ENCODE measurements around the gene GGA1.
A peak's percentile ranks its signal among the peaks of the same experiment; 100 is the strongest.

The GGA1 gene, protein sequence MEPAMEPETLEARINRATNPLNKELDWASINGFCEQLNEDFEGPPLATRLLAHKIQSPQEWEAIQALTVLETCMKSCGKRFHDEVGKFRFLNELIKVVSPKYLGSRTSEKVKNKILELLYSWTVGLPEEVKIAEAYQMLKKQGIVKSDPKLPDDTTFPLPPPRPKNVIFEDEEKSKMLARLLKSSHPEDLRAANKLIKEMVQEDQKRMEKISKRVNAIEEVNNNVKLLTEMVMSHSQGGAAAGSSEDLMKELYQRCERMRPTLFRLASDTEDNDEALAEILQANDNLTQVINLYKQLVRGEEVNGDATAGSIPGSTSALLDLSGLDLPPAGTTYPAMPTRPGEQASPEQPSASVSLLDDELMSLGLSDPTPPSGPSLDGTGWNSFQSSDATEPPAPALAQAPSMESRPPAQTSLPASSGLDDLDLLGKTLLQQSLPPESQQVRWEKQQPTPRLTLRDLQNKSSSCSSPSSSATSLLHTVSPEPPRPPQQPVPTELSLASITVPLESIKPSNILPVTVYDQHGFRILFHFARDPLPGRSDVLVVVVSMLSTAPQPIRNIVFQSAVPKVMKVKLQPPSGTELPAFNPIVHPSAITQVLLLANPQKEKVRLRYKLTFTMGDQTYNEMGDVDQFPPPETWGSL

DNA sequence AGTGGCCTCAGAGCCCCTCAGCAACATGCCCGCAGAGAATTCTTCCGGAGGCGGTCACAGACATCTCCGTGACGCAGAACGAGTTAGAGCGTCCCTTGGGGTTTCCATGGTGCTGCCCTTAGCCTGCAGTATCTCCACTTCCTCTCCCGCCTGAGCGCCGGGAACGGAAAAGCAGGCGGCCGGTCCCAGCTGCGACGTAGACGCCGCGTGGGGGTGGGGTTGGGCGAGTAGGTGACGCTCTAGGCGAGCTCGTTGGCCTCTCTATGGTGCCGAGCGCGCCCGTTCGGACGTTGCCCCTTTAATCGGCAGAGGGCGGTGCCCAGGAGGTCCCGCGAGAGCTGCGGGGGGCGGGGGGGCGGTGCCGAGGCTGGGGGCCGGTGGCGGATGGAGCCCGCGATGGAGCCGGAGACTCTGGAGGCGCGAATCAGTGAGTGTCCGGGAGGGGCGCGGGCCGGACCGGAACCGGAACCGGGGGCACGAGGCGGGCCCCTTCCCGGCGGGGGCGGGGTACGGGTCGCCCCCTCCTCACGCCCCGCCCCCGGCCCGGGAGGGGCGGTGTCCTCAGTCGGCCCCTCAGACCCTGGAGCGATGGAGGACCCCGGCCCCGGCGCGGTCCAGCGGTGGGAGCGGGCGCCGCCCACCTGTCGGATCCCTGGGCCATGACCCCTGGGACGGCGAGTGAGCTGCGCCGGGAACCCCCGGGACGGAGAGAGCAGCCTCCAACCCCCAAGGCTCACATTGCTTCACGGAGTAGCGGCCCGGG, at the start of gene GGA1:
Gene GGA1 (plus strand): TSS at position 358 of the 763 bp plus-strand sequence. CDS start 27 bp downstream, at position 385.
- peak; percentile 97 to 99 for DNase-seq

DNA sequence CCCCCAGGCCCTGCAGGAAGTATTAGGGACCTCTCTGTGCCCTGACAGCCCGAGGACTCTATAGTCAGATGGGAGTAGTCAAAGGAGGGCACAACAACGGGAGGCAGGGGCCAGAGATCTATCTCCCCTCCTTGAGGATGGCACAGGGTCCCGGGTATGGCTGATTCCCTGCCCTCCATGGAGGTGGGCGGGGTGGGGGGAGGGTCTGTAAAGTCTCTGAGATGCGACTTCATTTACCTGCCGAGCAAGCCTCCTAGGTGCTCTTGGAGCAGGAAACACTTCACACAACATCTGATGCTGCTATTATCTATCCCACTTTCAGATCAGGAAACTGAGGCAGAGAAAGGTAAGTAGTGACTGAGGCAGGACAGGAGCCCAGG, 49.1 kb upstream of the GGA1 start:
- no peak for DNase-seq

DNA sequence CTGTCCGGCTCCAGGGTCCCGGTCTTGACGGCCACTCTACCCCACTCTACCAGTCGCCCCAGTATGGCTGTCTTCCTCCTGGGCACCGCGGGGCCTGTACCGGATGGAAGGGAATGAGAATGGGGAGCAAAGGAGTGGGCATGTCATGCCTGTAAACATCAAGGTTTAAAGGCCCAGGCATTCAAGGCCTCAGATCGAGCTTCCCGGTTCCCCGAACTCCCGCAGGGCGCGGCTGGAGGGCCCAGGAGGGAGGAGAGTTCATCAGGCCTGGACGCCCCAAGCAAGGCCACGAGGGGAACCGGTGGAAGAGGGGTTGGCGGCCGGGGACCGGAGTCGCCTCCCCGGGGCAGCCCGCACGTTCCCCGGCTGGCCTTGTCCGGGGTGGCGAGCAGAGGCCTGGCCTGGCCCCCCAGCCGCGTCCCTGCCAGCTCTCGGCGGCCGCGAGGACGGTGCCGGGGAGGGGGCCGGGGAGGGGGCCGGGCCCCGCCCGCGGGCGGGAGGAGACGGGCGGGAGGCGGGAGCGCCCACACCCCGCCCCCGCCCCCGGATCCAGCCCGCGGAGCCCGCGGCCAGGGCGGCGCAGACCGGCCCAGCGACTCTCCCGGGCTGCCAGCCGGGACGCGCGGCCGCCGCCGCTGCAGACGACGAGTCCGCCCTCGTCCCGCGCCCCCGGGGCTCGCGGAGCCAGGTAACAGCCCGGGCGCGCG, 48.6 kb upstream of the GGA1 start, which contains the start of gene CDC42EP1:
Gene CDC42EP1 (plus strand): TSS at position 580 of the 707 bp plus-strand sequence. CDS start 5,870 bp downstream, outside the sequence.
- no peak for DNase-seq

DNA sequence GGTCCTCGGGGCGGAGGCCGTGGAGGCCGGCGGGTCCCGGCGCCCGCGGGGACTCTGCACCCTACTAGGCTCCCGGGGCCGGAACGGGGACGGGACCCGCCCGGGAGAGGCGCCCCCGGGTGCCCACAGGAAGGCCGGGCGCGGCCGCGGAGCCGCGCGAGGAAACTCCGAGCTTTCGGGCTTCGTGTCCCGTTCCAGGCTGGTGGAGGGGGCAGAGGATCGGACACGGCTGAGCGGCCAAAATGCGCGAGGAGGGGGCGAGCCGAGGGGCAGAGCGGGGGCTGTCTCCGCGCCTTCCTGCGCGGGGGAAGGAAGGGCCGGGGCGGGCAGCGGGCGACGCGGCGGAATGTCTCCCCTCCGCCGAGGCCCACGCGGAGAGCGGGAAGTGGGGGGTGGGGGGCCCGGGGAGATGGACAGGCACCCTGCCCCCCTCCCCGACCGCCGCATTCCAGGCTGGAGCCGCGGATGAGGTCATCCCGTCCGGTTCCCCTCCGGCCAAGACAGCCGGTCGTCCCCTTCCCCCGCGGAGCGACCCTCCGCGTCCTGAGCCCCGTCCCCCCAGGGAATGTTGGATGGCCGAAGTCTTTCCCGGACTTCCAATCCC, 47.9 kb upstream of the GGA1 start:
- no peak for DNase-seq

DNA sequence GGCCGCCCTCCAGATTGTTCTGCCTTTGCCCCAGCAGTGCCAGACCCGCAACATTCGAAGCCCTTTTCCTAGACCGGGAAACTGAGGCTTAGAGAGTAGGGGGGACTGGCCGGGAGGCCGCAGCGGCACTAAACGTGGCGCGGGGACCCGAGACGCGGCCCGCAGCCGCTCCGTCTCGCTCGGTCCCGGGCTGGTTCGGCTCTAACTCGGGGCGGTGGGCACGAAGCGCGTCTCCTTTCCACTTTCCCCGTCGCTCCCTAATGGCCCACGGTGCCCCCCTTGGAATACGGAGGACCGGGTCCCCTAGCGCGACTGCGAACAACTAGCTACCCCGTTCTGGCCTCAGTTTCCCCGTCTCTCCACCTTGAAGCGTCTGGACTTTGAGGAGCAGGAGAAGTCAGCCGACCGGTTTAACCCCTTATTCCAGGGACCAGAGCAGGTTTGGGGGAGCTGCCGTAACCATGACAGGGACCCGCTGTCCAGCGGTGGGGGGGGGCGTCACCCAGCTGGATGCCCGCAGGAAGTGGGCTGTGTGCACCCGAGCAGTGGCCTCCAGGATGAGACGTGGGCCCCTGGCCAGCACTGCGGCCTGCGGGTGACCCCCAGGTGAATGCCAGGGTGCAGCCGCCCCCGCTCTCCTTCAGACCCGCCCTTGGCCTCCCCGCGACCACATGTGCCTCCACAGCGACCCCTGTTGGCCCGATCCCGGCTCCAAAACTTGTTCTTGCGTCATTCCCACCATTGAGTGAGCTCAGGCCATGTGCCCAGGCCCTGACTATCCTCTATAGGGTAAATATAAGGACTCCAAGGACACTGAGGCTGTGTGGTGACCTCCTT, 47.2 kb upstream of the GGA1 start:
- DNase-seq, result peak; percentile 74 to 75

DNA sequence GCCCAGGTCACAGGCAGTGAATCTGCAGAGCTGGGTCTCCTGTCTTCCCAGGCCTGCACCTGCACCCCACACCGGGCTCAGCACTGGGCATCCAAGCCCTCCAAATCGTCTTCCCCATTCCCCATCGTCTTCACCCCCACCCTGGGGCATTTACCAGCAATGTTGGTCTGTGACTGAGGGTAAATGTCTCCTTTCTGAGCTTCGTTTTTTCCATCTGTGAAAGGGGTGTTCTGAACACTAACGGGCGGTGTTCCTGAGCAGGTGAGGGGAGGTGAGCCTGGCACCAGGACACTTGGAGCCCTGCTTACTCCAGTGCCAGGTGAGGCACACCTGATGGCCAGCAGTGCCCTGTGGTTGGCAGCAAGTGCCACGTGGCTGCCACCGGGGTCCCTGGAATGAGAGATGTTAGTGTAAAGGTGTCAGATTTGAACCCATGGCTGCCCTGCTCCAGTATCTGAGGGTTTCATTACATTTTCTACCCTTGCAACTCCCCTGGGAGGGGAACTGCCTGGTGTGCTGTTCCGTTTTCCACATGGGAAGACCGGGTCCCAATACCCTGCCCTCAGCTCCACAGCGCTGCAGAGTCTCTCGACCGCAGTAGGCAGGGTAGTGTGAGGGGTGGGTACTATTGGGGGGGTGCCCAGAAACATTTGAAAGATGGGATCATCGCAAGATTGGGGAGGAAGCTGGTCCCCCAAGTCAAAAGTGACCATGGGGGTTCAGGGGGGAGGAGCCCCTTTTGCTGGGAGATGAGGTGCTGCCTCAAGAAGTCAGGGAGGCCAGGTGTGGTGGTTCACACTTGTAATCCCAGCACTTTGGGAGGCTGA, 46.4 kb upstream of the GGA1 start:
- DNase-seq, result no peak

DNA sequence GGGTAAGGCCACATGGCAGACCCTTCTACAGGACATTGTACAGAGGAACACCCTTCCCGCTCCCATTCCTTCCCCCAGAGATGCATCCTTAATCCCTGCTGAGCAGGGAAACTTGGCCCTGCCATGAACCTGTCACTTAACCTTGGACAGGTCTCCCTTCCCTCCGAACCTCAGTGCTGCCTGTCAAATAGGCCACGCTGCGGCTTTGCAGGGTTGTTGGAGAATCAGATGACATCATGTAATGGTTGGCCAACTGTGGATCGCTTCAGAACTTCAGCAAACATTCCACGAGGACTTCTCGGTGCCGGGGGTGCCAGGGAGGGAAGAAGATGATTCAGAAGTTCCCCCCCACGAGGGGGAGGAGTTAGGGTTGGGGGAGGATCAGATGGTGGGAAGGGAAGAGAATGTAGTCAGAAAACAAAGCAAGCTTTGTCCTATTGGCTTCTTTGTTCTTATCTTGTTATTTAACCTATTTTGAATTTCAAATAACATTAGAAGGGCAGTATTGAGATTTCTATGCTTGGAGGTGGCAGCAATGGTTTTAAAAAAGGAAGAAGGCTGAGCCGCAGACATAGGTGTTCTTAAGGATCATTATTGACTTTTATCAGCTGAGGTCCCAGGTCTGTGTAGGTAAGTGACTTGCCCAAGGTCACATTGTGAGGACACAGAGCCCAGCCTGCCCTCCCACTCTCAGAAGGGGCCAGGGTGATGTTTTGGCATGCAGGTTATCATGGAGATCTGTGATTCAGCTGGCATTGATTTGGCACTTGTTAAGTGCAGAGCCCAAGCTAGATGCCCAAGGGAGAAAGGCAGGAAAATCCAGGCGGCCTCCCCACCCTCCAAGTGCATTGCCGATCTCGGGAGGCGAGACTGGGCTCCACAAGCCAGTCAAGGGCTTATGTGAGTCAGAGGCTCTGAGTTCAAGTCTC, 45.2 kb upstream of the GGA1 start:
- DNase-seq, result no peak

DNA sequence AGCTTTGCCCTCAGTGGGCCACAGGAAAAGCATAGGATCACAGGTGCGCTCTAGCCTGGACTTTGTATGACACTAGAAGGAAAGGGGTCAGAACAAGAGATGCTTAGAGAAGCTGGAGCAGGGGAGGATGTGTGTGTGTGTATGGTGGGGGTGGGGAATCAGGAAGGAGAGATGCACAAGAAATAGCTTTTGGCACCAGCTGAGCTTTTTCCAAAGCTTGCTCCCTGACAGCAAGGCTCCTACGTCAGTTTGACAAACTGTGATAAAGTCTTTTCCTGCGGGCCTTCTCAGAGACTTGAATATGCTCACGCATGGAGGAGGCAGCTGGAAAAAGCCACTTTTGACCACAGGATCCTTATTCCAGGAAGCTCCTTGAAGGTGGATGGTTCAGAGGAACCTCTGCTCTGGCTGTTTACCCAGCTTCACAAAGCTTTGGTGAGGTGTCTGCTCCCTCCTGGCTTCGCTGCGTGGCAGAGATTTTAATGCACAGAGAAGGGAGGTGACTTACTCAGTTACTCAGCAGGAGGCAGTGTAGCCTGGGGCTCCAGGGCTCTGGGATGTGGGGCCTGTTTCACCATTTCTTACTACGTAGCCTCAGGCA, 44.4 kb upstream of the GGA1 start:
- DNase-seq, result no peak

DNA sequence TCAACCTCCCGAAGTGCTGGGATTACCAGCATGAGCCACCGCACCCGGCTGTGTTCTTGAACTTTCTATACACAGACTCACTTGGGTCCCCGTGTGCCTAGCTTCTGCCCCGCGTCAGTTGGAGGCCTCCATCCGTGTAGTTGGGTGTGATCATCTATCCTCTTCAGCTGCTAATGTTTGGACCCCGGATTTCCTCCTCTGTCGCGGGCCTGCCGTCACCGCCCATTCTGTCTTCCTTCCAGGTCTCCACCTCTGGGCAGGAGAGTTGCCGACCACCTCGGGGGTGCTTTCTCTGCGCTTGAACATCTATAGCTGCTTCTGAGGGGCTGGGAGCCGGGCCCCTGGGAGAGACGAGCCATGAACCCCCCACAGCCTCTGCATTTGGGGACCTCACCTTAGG, 42.8 kb upstream of the GGA1 start:
- no peak for DNase-seq

DNA sequence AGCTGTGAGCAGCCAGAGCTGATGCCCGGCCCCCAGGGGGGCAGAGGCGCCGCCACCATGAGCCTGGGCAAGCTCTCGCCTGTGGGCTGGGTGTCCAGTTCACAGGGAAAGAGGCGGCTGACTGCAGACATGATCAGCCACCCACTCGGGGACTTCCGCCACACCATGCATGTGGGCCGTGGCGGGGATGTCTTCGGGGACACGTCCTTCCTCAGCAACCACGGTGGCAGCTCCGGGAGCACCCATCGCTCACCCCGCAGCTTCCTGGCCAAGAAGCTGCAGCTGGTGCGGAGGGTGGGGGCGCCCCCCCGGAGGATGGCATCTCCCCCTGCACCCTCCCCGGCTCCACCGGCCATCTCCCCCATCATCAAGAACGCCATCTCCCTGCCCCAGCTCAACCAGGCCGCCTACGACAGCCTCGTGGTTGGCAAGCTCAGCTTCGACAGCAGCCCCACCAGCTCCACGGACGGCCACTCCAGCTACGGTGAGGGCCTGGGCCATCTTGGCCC, 42.3 kb upstream of the GGA1 start:
- peak; percentile 48 to 60 for DNase-seq

DNA sequence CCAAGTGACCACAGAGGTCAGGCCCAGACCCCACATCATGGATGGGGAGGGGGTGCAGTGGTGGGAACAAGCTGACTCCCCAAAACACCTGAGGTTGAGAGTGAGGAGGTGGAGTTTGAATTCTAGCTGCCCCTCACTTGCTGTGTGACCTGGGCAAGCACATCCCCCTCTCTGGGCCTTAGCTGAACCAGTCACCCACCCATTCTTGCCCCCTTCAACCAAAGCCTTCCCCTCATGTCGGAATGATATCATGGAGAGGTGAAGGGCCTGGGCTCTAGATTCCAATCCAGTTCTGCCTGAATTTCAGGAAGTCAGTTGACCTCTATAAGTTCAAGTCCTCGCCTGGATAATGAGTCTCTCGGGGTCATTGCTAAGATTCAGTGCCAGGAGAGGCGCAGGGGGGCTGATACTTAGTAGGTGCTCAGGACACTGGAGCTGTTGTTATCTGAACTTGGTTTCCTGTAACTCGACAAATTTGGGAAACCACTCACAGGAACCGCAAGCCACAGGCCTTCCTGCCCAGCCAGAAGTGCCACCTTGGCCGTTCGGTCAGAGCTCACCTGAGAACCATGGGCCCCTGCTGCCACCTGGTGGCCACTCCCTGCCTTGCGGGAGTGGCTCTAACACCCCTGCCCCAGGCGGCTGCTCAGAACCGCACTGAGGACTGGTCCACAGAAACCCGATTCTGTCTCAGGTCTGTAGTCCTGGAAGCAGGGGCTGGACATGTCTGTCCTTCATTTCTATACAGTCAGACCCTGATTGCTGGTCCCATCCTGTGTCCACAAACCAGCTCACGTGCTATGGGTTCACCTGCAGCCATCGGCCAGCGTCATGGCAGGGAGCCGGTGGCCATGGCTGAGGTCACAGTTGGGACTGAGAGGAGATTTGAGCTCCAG, 41.5 kb upstream of the GGA1 start:
- peak; percentile 90 to 92 for DNase-seq

DNA sequence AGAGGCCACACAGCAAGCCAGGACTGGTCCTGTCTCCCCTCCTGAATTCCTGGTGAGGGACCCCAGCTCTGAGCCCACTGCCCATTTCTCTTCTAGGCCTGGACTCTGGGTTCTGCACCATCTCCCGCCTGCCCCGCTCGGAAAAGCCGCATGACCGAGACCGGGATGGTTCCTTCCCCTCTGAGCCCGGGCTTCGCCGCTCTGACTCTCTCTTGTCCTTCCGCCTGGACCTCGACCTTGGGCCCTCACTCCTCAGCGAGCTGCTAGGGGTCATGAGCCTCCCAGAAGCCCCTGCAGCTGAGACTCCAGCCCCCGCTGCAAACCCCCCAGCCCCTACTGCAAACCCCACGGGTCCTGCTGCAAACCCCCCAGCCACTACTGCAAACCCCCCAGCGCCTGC, 40.6 kb upstream of the GGA1 start:
- DNase-seq, result no peak

DNA sequence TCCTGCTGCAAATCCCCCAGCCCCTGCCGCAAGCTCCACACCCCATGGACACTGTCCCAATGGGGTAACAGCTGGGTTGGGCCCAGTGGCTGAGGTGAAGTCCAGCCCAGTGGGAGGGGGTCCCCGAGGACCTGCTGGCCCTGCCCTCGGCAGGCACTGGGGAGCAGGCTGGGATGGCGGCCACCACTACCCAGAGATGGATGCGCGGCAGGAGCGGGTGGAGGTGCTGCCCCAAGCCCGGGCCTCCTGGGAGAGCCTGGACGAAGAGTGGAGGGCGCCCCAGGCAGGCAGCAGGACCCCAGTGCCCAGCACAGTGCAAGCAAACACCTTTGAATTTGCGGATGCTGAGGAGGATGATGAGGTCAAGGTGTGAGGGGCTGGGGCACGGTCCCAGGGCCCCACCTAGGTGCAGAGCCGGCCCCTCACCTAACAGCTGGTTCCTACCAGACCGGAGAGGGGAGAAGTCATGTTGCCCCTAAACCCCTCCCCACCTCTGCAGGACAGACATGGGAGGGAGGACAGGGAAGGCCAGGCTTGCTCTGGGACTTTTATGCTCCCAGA, 40.1 kb upstream of the GGA1 start:
- DNase-seq, result no peak

DNA sequence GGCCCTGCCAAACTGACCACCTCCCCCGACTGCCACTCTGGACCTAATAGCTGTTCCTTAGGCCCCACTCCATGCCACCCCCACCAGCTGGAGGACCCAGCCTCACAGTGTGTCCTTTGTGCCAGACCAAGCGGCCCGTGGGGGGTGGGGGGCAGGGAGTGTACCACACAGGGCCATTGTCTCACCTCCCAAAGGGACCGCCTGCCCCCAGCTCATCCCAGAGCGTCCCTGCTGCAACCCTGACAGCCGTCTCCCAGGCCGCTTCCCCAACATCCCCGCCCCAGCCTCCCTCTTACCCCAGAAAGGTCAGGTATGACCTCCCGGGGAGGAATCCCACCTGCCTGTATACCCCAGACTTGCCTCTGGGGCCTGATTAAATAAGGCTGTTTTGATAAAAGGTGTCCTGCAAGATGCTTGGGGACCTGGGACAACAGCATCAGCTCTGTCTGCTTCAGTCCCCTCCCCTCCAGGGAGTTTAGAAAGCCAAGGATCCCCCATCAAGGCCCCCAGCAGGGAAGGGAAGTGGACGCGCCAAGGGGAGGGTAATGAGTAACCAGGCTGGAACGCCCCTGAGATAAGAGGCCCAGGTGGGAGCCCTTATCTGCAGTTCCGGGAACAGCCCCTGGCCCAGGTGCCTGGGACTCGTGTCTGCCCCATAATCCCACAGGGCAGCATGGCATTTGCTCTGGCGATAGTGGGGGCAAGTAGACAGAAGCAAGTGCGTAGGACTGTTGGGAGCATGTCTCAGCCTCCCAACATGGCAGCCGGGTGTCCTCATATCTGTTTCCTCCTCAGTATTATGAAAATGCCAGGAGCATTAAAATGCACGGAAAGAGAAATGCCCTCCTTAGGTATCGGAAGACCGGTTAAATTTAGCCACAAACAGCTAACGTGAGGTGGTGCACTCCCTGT, 39.4 kb upstream of the GGA1 start:
- DNase-seq, result no peak

DNA sequence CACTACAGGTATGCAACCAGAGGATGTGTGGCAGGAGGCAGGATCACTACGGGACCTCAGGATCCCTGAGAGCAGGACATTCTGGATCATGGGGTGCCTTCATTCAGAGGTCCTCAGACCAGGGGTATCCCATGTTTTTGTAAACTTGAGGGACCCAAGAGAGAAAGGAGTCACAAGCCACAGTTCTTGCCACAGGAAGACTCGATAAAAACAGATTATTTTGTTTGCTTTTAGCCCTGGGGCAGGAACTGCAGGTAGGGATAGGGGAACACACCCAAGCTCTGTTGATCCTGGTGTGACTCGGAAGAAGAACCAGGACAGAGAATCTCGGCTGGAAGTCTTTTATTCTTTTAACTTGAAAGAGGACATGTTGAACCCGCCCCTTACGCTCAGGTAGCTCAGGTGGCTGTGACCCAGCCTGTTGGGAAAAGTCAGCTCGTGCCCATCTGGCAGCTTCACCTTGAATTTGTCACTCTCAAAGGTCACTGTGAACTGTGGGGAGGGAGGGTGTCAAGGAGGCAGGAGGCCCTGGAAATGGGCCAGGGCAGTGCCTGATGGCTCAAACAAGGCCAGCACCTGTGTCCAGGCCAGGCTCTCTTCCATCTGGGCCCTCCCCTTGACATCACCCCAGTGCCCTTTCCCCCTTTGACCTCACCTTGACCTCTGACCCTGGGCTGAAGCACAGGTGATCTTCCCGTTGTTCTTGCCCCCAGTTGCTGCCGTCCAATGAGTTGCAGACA, 38.5 kb upstream of the GGA1 start:
- DNase-seq, result no peak

DNA sequence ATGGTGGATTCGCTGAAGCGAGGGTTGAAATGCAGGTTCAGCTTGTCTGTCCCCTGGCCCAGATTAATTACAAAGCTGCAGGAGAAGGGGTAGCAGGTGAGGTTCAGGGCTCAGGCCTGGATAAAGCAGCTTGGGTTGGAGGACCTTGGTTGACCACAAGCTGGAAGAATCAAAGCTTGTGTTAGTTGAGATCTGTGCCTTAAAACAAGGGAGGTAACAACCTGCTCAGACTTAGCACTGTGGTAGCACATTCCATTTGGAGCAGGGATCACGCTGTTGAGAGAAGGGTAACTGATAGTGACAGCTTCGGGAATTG, 38.0 kb upstream of the GGA1 start:
- no peak for DNase-seq
